Right lobe of liver (tissue), 6 donors: Measurements from ENCODE around the gene CPNE7. TPM values are rescaled to one million over a fixed set of nuclear protein-coding genes. Genes with fewer than 3 reads are reported as not detected.

Experiments used
- ATAC-seq, 4 donors: fragments of 200-7000 bp; cut with Tn5 transposase; one replicate each; pipeline ENCODE4 v1.9.1; 2020; ENCODE audit warnings: mild to moderate bottlenecking in 4 of 4, moderate library complexity in 4 of 4
- DNase-seq, 3 donors: peaks; one replicate each; pipeline ENCODE4 v3.0.0-alpha.2; 2020
- H3K27ac ChIP-seq, 3 donors: fragments of 200-600 bp; one replicate each; pipeline ENCODE4 v1.8.0; 2022
- H3K27me3 ChIP-seq, 2 donors: fragments of 200-600 bp; one replicate each; pipeline ENCODE4 v1.8.0; 2022
- H3K36me3 ChIP-seq, 4 donors: fragments of 200-600 bp; sonication (generic) in 1 of 4; one replicate each; pipeline versions ENCODE4 v1.5.1 to v1.8.0; 2017 to 2022; ENCODE audit warnings: control low read depth in 1 of 4
- H3K4me1 ChIP-seq, 4 donors: fragments of 200-600 bp; sonication (generic) in 1 of 4; one replicate each; pipeline versions ENCODE4 v1.5.1 to v1.8.0; 2017 to 2022; ENCODE audit warnings: control low read depth in 1 of 4
- H3K4me3 ChIP-seq, 3 donors: fragments of 200-600 bp; one replicate each; pipeline ENCODE4 v1.8.0; 2022
- H3K9me3 ChIP-seq, 4 donors: fragments of 200-600 bp; sonication (generic) in 1 of 4; one replicate each; pipeline versions ENCODE4 v1.5.1 to v1.8.0; 2017 to 2022; ENCODE audit warnings: control low read depth in 1 of 4
- CTCF ChIP-seq, 4 donors: fragments of 200-600 bp in 3 of 4; fragments of 450-650 bp in 1 of 4; IDR thresholded peaks; one replicate each; pipeline versions ENCODE4 v1.5.1 to v1.8.0; 2016 to 2022; ENCODE audit warnings: antibody characterized with exemption in 4 of 4, mild to moderate bottlenecking in 2 of 4
- POLR2A ChIP-seq: fragments of 450-650 bp; IDR thresholded peaks from one replicate; pipeline ENCODE4 v1.6.1; 2017; ENCODE audit warnings: antibody characterized with exemption, mild to moderate bottlenecking
- WGBS: methylation state at CpG from one replicate; pipeline ENCODE4 v1.1.6; 2018; ENCODE audit warnings: low coverage, low lambda C conversion rate; ENCODE audit not compliant: insufficient coverage; ENCODE audit errors: missing lambda C conversion rate; 5-methylcytosine and 5-hydroxymethylcytosine counted together
- intact Hi-C, 2 donors: fragments of 100-400 bp; cut with DNase I; formaldehyde crosslinking; loops; one replicate each; pipeline versions ENCODE4 v1.11.2 to v1.14.1; 2022
- total RNA-seq, 6 experiments: library from RNA; depleted of rRNA in 2 of 6; stranded (reverse); fragments of >200 nt in 2 of 6; fragmentation: NEBNext Ultra II Directional in 3 of 6; extraction: Animal tissue kit (Norgen Biotek cat#: 25700) in 3 of 6; gene quantifications; one replicate each; pipeline versions ENCODE4 v1.1.0 to v1.2.4, GENCODE V29; 2016 to 2023
- donor health status: DM: no; HTN: yes; CAD: no.
- donor health status: DM: no; HTN: no; CAD: no.
- donor health status: DM: no; HTN: no; CAD: no.
- donor health status: DM: no; HTN: yes; CAD: no.
- donor health status: DM: no; HTN: yes; CAD: no.

The CPNE7 gene
- total RNA-seq, 6 experiments from 2014 or later, result 0.33 to 3.7 (median 0.77) TPM

GRCh38 chr16:89593841-89594240 lies 18.3 kb downstream of the CPNE7 start:
- H3K9me3 ChIP-seq, result no peaks in the 10 kb centered on the region
- H3K4me1 ChIP-seq, result no peaks in the 10 kb centered on the region
- no peaks in the 10 kb centered on the region for H3K27me3 ChIP-seq
- WGBS, result 73% methylated on average over 15 of the region's 15 CpGs
- intact Hi-C loops, result no loop called here
- DNase-seq (no peak), ATAC-seq (no peak)
- TF ChIP-seq POLR2A, result no peak
- no peak overlapping the region for H3K27ac ChIP-seq
- no peak overlapping the region for H3K4me3 ChIP-seq
- H3K36me3 ChIP-seq, result no peaks in the 10 kb centered on the region

- Histone ChIP-seq H3K36me3 (no peaks in the 10 kb centered on the region), H3K27ac (no peak overlapping the region), H3K4me1 (no peaks in the 10 kb centered on the region), H3K27me3 (no peaks in the 10 kb centered on the region), H3K4me3 (no peak overlapping the region), H3K9me3 (no peaks in the 10 kb centered on the region)
- ATAC-seq (no peak), DNase-seq (no peak)
- intact Hi-C loops, result no loop called here
- TF ChIP-seq CTCF (IDR thresholded peaks at IDR 0.05) (no peak), POLR2A (no peak)
- WGBS, result 90% methylated on average over 8 of the region's 47 CpGs
Observed at GRCh38 chr16:89595330-89596060, 19.9 kb downstream of the CPNE7 start.

GRCh38 chr16:89596061-89596689 lies 20.6 kb downstream of the CPNE7 start:
- Histone ChIP-seq H3K4me3 (no peak overlapping the region), H3K36me3 (no peaks in the 10 kb centered on the region), H3K27ac (no peak overlapping the region), H3K4me1 (no peaks in the 10 kb centered on the region), H3K9me3 (no peaks in the 10 kb centered on the region), H3K27me3 (no peaks in the 10 kb centered on the region)
- TF ChIP-seq POLR2A (no peak), CTCF (IDR thresholded peaks at IDR 0.05) (no peak)
- DNase-seq (no peak), ATAC-seq (no peak)
- intact Hi-C loops, result no loop called here
- 80% methylated on average over 2 of the region's 25 CpGs for WGBS

- intact Hi-C loops, result no loop called here
- no peak overlapping the region for H3K27ac ChIP-seq
- H3K4me1 ChIP-seq, result no peaks in the 10 kb centered on the region
- DNase-seq (no peak), ATAC-seq (peak in 1 of 4 donors; percentile 8)
- H3K36me3 ChIP-seq, result no peaks in the 10 kb centered on the region
- no peaks in the 10 kb centered on the region for H3K9me3 ChIP-seq
- no CpG with 5 or more reads among the region's 19 CpGs for WGBS
- no peak overlapping the region for H3K4me3 ChIP-seq
- TF ChIP-seq POLR2A (no peak), CTCF (IDR thresholded peaks at IDR 0.05) (no peak)
- H3K27me3 ChIP-seq, result no peaks in the 10 kb centered on the region
Observed at GRCh38 chr16:89596957-89597649, 21.5 kb downstream of the CPNE7 start.

GRCh38 chr16:89598199-89598598 lies 22.6 kb downstream of the CPNE7 start:
- DNase-seq (no peak), ATAC-seq (no peak)
- Histone ChIP-seq H3K4me1 (no peaks in the 10 kb centered on the region), H3K4me3 (no peak overlapping the region), H3K9me3 (no peaks in the 10 kb centered on the region), H3K27me3 (no peaks in the 10 kb centered on the region), H3K36me3 (no peaks in the 10 kb centered on the region), H3K27ac (no peak overlapping the region)
- WGBS, result 51% methylated on average over 11 of the region's 14 CpGs
- intact Hi-C loops, result no loop called here
- TF ChIP-seq CTCF (IDR thresholded peaks at IDR 0.05), result no peak
- no peak for TF ChIP-seq POLR2A
